Activated CD4-positive, CD25-positive, alpha-beta regulatory T cell treated with anti-CD3 and anti-CD28 coated beads, Interleukin-2, amount 50 U/mL, for 16 hours (primary cell): Measurements from ENCODE around the gene RAI14.
"Not testable (repeated sequence)": the region's sequence is repeated elsewhere in the genome, so short reads cannot be mapped to it uniquely, and the experiment has no call there.

Experiments used
- DNase-seq: peaks from one replicate; pipeline ENCODE4 v3.0.0-alpha.2; 2020; ENCODE audit warnings: low read depth, low spot score

The RAI14 gene

DNA sequence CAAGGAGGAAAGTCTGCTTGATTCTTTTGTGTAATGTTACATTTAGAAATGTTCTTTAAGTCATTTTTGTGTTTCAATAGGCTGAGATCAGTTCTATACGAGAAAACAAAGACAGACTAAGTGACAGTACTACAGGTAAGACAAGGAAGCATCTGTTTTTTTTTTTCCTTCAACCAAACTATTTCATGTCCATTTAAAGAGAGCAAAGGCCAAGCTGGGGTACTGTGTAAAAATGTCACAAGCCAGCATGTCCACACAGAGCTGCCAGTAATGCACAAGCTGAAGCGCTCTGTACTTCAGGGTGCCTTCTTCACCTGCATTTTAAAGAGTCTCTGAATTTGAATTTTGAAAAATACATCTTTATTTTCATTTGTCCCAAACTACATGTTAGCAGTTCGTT is 162.6 kb downstream of the RAI14 start:
- no peak for DNase-seq

DNA sequence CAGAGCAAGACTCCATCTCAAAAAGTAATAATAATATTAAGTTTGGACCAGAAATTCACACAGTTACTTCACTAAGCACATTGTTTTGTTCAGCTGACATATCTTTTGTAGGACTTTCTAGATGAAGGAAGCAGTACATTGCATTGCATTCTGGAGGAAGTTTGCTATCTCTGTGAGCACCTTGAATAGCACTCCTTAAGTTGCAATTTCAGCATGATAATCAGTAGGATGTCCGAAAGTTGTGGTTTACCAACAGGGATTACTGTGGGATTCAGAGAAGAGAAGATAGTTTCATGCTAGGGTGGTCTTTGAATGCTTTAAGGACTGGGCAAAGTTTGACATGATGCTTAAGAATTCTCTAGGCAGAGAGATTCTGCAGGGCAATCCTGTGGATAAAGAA is 164.5 kb downstream of the RAI14 start:
- no peak for DNase-seq

DNA sequence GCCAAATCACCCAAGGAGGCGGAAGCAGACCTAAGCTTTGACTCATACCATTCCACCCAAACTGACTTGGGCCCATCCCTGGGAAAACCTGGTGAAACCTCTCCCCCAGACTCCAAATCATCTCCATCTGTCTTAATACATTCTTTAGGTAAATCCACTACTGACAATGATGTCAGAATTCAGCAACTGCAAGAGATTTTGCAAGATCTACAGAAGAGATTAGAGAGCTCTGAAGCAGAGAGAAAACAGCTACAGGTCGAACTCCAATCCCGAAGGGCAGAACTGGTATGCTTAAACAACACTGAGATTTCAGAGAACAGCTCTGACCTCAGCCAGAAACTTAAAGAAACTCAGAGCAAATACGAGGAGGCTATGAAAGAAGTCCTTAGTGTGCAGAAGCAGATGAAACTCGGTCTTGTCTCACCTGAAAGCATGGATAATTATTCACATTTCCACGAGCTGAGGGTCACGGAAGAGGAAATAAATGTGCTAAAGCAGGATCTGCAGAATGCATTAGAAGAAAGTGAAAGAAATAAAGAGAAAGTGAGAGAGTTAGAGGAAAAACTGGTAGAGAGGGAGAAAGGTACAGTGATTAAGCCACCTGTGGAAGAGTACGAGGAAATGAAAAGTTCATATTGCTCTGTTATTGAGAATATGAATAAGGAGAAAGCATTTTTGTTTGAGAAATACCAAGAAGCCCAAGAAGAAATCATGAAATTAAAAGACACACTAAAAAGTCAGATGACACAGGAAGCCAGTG is 167.0 kb downstream of the RAI14 start:
- no peak for DNase-seq

DNA sequence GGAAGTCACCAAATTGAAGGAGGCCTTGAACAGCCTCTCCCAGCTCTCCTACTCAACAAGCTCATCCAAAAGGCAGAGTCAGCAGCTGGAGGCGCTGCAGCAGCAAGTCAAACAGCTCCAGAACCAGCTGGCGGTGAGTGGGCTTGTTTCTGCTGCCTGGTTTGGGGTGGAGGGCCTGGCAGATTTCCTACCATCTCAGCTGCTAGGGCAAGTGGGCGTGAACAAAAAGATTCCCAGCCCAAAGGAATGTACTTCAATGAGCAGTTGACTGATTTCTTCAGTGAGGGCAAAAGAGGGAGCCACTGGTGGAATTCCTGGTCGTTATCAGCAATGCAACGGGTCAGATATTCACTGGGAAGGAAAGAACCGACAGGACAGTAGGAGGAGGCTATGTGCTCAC is 170.2 kb downstream of the RAI14 start:
- DNase-seq: no peak

DNA sequence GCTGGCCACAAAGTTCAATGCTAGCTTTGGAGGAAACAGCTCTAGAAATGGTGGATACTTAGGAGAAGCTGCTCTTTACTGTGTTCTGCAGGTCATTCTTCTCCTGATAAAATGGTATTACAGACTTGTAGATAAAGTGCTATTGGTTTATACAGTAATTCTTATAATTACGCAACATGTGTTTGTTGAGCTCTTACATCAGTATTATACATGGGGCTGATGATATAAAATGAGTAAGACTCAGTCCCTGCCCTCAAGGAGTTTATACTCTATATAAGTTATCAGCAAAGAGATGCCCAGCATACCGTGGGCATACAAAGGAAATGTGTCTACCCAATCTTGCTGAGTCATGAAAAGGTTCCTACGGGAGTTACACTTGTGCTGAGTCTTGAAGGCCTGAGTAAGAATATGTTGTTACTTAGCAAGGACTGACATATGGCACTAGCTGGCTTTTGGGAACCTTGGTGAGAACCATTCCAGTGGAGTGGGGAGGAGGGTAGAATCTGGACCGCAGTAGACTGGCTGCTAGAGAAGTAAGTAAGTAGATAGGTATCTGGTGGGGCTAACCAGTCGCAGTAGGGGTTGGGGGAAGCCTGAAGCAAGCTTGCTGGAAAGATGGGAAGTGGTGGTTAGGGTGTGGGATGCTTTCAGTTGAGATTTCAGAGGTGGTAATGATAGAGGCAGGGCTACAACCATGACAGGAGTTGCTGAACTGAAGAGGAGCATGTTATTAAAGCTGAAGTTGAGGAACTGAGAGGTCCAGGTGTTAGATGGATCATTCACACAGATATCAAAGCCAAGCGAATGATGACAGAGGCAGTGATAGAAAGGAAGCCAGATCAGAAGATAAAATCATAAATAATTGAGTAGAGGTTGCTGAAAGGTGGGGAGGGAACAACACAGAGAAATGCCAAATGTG is 171.7 kb downstream of the RAI14 start:
- no peak for DNase-seq

DNA sequence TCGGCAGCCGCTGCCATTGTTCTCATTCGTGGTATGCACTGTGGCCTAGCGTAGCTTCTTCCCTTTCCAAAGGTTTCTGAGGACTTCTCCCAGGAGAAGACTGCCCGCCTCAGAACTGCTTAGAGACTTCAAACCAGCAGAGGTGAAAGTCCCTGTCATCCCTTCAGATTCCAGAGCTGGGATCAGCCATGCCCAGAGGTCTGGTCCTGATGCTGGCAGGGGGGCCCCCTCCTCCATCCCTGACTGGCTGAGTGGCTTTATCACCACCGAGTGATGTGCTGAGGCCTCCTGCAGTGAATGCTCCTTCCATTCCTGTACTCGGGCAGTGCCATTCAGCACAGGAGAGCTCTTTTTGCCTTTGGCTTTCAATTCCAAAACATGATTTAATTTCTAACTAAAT is 174.7 kb downstream of the RAI14 start:
- DNase-seq: not testable (repeated sequence)

DNA sequence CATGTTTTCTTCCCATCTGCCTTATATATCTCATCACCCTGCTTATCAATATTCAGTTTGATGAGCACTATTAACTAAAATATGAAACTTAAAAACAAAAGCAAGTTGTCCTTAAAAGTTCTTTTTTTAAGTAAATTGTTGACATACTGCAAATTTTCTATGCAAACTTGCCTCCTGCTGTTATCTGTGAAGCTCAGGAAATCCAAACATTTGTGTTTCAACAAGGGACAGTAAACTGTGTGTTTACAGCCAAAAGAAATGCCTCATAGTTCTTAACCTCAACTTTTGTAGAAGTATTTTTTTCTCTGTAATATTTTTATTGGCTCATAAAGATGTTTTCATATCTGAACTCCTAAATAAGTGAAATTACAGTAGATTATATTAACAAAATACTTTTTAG is 175.2 kb downstream of the RAI14 start:
- no peak for DNase-seq

DNA sequence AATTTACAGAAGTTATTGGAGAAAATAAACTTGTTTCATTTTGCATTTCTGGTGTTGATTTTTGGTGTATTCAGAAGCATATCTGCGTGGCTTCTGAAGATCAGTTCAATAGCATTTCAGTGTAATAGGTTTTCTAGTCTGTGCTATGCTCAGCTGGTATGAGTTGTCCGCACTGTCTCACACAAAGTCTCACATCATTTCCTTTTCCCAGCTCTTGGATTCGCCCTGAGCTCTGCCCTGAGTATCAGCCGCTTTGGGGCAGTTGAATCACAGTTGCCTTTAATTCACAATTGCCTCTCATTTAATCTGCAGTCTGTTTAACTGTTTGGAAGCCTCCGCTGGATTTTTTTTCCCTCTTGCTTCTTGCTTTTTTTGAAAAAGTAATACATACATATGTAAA is 176.4 kb downstream of the RAI14 start:
- DNase-seq: no peak

DNA sequence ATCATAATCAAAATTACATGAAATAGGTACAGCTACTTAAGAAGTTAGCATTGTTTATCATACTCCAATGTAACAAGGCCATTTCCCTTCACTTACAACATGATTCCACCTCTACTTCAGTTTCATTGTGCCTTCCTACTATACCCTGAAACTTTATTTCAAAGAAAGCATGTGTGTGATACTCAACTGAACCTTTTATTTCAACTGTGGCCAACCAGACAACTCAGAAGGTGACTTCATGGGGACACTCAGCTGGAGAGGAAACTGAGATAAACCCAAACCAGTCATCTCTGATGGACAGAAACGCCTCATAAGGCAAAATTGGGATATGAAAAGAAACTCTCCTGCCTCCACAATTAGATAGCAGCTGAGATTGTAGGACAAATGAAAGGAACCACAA is 177.0 kb downstream of the RAI14 start:
- no peak for DNase-seq

DNA sequence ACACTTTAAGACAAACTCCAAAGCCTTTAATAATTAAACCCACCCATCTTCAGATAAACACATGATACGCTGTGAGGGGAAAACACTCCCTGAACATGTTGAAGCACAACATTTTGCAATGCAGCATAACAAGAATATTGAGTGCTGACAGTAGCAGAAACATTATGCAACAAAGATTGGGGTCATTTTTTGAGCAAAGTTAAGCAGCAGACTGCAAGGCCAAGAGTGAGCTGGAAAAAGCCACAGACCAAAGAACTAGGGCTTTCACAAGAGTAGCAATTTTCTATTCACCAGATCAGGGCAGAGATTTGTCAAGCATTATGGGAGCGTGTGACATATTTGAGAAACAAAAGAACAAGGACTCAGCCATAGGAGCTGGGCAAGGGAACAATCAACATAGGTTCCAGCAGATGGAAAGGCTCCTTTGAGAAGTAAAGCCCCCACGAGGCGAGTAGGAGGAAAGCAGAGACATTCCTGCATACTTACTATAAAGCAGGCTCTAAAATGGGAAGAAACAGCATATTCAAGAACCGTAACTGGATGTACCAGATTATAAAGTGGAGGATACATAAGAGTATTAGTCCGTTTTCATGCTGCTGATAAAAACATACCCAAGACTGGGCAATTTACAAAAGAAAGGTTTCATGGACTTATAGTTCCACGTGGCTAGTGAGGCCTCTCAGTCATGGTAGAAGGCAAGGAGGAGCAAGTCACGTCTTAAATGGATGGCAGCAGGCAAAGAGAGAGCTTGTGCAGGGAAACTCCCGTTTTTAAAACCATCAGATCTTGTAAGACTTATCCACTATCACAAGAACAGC is 178.1 kb downstream of the RAI14 start:
- DNase-seq: no peak

DNA sequence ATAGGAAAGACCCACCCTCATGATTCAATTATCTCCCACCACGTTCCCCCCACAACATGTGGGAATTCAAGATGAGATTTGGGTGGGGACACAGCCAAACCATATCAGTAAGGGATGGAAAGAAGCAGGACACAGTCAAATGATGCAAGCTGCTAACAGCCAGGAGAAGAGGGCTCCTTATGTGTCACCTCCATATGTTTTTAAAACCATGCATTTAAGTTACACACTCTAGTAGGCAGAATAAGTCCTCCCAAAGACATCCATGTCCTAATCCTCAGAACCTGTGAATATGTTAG is 178.6 kb downstream of the RAI14 start:
- DNase-seq: no peak

DNA sequence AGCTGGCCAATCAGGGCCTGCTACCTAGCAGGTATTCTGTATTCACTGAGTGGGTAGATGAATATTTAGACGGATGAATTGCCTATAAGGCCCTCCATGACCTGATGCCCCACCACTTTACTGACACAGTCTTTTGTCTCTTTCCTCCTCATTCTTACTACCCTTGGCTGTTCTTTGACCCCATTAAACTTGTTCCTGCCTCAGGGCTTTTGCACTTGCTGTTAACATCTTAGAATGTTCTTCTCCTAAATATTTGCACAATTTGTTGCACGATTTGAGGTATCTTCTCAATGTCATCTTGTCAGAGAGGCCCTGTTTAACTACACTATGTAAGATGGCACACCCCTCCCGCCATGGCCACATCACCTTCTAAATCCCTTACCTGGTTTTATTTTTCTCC is 179.5 kb downstream of the RAI14 start:
- no peak for DNase-seq

DNA sequence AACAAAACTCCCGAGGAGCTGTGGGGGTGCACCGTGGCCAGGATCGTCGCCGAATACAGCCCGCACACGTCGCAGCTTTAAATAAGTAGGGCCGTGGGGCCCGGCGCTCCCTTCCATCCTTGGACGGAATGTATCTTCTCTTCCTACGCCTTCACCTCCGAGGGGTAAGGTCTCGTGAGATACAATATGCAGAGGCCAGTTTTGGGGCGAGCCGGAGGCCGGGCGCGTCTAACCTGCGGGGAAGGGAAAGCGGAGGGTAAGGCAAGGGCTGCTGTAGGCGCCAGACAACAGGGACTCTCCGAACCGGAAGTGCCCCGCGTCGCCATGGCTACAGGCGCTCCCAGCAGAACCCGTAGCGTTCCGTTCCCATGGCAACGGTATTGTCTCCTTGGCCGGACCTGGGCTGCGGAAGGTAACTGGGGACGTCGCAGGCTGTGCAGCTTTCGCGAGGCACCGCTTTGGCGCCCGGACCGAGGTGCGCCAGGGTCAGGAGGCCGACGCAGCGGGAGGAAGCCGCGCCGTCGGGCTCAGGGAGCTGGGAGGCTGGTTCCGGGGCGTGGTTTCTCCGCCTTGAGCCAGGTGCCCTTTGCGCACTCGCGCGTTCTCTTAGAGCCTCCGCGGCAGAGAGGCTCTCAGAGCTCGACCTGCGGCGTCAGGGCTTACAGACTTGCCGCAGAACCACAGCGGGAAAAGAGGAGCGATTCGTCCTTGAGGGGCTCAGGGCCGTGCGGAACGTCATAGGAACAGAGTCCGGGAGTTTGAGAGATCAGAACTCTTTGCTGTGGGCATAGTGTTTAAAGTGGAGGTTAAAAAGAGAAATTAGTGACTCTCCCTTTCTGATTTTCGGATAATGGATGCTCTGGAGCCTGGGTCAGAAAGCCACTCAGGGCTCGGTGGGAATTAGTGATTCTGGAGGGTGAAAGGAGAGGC is 182.9 kb downstream of the RAI14 start, which contains the start of gene TTC23L:
Gene TTC23L, plus strand, starts transcription at position 380 of the 930 bp plus-strand sequence. CDS start 1,508 bp downstream, outside the sequence.
- peak; percentile 71 for DNase-seq

DNA sequence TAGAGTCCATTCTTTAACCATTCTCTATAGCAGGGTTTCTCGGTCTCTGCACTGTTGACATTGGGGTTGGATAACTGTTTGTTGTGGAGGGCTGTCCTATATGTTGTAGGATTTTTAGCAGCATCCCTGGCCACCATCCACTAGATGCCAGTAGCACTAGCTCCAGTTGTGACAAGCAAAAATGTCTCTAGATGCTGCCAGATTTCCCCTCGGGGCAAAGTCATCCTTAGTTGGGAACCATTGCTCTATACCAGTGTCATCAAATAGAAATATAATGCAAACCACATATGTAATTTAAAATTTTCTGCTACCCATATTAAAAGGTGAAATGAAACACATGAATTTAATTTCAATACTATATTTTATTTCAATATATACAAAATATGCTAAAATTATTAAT is 185.7 kb downstream of the RAI14 start:
- no peak for DNase-seq

DNA sequence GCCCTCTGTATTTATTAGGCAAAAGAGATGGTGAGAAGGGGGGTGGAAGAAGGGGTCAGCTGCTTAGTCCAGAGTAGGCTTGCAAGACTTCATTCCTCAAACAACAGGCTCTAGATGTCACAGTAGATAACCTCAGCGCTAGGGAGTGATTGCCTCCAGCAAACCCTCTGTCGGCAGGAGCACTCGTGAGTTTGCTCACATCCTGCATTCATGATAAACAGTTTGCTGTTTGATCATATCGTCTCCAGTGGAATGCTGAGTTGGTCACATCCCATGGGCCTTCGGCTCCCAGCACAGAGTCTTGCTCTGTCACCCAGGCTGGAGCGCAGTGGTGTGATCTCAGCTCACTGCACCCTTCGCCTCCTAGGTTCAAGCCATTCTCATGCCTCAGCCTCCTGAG is 186.4 kb downstream of the RAI14 start:
- no peak for DNase-seq

DNA sequence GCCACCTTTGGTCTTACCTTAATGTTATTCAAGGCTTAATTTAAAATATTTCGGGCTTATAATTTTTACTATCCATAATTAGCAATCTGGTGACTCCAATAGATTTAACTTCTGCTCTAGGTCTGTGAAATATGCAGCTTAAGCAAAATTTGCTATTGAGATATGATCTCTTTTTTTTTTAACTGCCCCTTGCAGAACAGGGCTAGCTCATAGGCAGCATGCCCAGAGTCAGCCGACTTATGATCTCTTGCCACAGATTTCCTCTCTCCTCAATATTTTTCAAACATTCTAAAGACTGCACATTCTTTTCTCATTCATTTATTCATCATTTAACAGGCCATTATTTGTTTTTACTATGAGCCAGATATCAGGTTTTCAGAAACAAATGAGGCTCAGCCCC is 187.4 kb downstream of the RAI14 start:
- no peak for DNase-seq

DNA sequence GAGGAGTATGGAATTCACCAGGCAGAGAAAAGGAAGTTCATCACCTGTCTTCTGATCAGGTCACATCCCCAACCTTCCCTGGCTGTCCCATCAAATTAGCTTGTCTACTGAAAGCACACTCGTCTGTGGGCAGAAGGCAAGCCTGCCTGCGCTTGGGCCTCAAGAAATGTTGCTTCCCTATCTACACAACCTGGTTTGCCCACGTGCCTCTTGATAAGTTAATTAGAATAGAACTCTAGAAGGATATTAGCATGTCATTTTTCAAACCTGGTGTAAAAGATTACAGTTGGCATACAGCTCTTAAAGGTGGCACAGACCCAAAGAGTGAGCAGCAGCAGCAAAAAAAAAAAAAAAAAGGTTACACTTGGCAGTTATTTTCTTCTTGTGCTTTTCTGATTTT is 188.0 kb downstream of the RAI14 start:
- no peak for DNase-seq

DNA sequence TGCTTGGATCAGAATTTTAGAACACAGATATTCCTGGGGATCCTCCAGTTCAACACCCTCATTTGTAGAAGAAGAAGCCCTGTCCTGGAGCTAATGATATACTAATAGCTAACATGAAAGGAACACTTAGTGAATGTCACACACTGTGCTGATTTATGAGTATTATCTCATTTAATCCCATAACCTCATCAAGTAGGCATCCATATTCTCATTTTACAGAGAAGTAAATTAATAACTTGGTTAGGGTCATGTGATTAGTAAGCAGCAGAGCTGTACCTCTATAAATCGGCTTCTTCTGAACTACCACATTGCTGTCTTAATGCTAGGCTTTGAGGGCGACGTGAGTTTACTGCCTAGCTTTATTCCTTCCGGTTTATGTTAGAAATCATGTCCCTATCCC is 188.9 kb downstream of the RAI14 start:
- no peak for DNase-seq

DNA sequence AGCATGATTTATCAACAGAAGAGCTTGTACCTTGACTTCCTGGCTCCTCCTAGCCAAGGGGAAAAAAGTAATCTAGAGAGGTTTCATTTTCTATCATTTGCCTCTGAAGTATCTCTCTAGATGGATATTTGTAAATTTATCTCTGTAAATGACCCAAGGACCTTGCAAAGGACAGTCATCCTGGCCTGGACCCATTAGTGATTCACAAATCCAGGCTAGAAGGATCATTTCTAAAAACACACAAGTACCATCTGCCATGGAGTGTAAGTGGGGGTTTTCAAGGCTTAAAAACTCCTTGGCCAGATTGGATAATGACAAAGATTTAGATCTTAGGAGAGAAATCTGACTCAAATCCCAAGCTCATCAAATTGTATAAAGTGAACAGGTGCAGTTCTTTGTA is 190.9 kb downstream of the RAI14 start:
- DNase-seq: no peak

DNA sequence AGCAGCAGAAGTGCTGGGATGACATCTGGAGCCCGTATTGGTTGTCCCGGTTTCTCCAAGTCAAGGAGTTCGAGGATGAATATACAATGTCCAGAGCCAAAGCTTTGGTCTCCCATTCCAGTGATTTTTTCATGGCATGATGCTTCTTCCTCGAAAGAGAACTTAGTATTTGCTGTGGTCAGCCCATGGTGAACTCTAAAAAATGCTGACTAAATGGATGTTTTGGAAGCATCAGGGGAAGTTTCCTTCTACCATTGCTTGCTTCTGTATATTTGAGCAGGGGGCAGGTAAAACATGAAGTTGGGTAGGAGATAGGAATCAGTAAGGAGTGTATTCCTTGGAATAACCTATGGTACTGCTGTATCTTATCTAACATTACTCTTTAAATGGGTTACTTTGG is 191.4 kb downstream of the RAI14 start:
- no peak for DNase-seq

DNA sequence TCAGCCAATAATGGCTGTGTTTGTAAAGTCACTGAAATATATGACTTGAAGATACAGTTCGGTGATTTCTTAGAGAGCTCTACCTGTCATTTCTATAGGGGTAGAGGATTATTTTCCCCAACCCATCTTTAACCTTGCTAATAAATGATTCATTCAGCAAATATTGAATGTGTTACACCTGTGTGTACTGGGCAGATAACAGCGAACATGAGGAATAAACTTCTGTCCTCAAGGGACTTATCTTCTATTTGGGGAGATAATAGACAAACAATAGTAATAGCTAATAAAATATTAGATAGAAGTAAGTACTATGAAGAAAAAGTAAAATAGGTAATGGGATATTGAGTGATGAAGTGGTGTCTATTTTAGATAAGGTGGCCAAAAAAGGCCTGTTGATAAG is 192.1 kb downstream of the RAI14 start:
- no peak for DNase-seq
